Lower lobe of right lung (tissue), 2 donors: Measurements from ENCODE around the gene GREM2. TPM values are rescaled to one million over a fixed set of nuclear protein-coding genes. Genes with fewer than 3 reads are reported as not detected.

ENCODE experiments used
- ATAC-seq, 2 donors: fragments of 200-7000 bp; cut with Tn5 transposase; one replicate each; pipeline ENCODE4 v1.9.1; 2020 to 2022; ENCODE audit warnings: mild to moderate bottlenecking in 2 of 2, moderate library complexity in 2 of 2
- DNase-seq: peaks from one replicate; pipeline ENCODE4 v3.0.0-alpha.2; 2020
- H3K27ac ChIP-seq: fragments of 200-600 bp; one replicate; pipeline ENCODE4 v1.8.0; 2022
- H3K27me3 ChIP-seq: fragments of 200-600 bp; one replicate; pipeline ENCODE4 v1.8.0; 2022; ENCODE audit warnings: low read depth
- H3K36me3 ChIP-seq: fragments of 200-600 bp; one replicate; pipeline ENCODE4 v1.8.0; 2022; ENCODE audit warnings: mild to moderate bottlenecking
- H3K4me1 ChIP-seq: fragments of 200-600 bp; one replicate; pipeline ENCODE4 v1.8.0; 2022
- H3K4me3 ChIP-seq: fragments of 200-600 bp; one replicate; pipeline ENCODE4 v1.8.0; 2022; ENCODE audit warnings: mild to moderate bottlenecking
- H3K9me3 ChIP-seq: fragments of 200-600 bp; one replicate; pipeline ENCODE4 v1.8.0; 2022
- intact Hi-C: fragments of 100-400 bp; cut with DNase I; formaldehyde crosslinking; loops from one replicate; pipeline ENCODE4 v1.11.0; 2022
- long read RNA-seq: library from polyadenylated mRNA; unstranded; transcript quantifications from one replicate; pipeline ENCODE4 v2.0.0, GENCODE V29; 2021
- total RNA-seq: library from RNA; stranded (reverse); fragmentation: NEBNext Ultra II Directional; extraction: Animal tissue kit (Norgen Biotek cat#: 25700); gene quantifications from one replicate; pipeline ENCODE4 v1.2.1, GENCODE V29; 2021
- TF ChIP-seq, protein P1 (sequence below): fragments of 200-600 bp; IDR thresholded peaks from one replicate; pipeline ENCODE4 v1.8.0; 2022; ENCODE audit warnings: antibody characterized with exemption, mild to moderate bottlenecking
- donor health status: DM: no; HTN: yes; CAD: no; lungs with severe emphysema.

GREM2 gene
- 0.74 TPM for total RNA-seq
- long read RNA-seq, full-length matches to known transcripts: 2 of 3 reads
- long read RNA-seq, partial matches to known transcripts: 0 of 3 reads
- long read RNA-seq, other reads (novel, unspliced or antisense): 1 of 3 reads

DNA sequence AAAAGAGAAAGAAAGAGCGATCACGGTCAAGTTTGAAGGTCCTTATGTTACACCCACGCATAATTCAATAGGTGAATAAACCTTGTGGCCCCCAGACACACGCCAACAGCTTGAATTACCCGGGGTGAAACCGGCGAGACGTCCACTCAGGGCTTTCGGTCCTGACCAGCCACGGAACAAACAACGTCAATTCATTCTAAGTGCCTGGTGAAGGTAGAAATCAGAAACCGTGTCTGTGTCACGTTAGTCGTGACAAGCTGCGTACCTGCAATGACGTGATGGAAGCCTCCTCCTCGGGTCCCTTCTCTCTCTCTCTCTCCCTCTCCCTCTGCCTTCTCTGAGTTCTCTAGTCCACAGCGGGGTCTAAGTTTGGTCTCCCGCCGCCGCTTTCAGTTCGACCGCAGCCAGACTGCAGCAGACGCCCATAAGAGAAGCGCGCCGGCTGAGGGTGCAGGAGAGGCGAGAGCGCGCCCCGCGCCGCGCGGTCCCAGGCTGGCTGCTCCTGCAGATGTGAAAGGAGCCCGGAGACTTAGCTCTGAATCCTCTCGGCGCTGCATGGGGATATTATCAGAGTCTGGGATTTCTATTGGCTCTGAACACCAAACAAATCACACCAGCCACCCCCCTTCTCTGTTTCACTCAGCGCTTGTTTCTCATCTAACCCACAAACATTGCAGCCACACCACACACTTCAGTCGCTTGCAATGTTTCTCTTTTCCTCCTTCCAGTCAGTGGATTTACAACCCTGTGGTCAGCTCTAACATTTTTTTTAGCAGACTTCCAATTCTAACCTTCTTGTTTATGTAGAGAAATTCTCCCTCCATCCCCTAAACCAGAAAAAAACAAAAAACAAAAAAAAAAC is at the start of gene GREM2:
Gene GREM2, minus strand, starts transcription at position 537 of the 862 bp plus-strand sequence. CDS start 118,680 bp downstream, outside the sequence.
- Histone ChIP-seq H3K9me3 (no peaks in the 10 kb centered on the region), H3K36me3 (no peaks in the 10 kb centered on the region), H3K4me1 (no peaks in the 10 kb centered on the region), H3K27me3 (peaks cover 16% of the 10 kb centered on the region), H3K27ac (no peak within 1 kb of the TSS), H3K4me3 (peak within 1 kb of the TSS; percentile 53)
- peak; percentile 85 to 88 for ATAC-seq
- peak; percentile 58 for DNase-seq
- TF ChIP-seq, protein P1, sequence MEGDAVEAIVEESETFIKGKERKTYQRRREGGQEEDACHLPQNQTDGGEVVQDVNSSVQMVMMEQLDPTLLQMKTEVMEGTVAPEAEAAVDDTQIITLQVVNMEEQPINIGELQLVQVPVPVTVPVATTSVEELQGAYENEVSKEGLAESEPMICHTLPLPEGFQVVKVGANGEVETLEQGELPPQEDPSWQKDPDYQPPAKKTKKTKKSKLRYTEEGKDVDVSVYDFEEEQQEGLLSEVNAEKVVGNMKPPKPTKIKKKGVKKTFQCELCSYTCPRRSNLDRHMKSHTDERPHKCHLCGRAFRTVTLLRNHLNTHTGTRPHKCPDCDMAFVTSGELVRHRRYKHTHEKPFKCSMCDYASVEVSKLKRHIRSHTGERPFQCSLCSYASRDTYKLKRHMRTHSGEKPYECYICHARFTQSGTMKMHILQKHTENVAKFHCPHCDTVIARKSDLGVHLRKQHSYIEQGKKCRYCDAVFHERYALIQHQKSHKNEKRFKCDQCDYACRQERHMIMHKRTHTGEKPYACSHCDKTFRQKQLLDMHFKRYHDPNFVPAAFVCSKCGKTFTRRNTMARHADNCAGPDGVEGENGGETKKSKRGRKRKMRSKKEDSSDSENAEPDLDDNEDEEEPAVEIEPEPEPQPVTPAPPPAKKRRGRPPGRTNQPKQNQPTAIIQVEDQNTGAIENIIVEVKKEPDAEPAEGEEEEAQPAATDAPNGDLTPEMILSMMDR: no peak
- intact Hi-C loops: no loop called here

DNA sequence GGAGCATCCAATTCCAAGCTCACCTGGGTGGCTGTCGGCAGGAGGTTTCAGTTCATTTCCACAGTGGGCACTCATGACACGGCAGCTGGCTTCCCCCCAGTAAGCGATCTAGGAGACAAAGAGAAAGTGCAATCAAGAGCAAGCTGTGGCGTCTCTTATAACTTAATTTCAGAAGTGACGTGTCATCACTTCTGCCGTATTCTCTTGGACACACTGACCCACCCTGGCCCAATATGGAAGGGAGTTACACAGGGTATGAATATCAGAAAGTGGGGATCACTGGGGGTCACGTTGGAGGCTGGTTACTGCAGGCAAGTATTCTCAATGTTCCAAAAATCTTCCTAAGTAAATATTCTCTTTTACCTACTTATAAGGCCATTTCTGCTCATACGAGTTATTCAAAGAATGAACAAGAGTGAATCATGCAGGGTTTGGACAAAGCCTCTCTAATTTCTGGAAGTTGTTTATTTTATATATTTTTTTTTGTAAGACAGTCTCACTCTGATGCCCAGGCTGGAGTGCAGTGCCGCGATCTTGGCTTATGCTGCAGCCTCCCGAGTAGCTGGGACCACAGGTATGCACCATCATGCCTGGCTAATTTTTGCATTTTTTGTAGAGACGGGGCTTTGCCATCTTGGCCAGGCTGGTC is 46.5 kb upstream of the GREM2 start:
- Histone ChIP-seq H3K9me3 (no peaks in the 10 kb centered on the region), H3K27me3 (no peaks in the 10 kb centered on the region), H3K36me3 (no peaks in the 10 kb centered on the region), H3K4me1 (no peaks in the 10 kb centered on the region), H3K4me3 (no peak overlapping the region), H3K27ac (no peak overlapping the region)
- TF ChIP-seq, protein P1: no peak
- intact Hi-C loops: no loop called here
- DNase-seq: no peak
- ATAC-seq: no peak

DNA sequence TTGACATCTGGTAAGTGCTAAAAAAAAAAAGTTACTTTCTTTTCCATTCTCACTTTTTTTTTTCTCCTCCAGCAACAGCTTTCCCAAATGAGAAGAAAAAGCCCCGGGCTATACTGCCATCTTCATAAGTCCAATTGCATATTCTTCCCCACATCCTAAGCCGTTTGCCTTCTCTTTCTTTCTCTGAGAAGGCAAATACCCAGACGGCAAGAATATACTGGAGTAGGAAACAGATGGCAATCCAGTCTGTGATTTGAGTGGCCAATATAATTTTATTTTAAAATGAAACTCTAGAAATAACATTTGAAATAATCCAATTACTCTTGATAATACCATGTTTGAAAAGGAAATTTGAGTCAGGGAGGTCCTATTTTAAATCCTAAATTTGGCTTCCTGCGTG is 44.6 kb upstream of the GREM2 start:
- Histone ChIP-seq H3K36me3 (no peaks in the 10 kb centered on the region), H3K4me3 (no peak overlapping the region), H3K27ac (no peak overlapping the region), H3K9me3 (no peaks in the 10 kb centered on the region), H3K27me3 (no peaks in the 10 kb centered on the region), H3K4me1 (no peaks in the 10 kb centered on the region)
- intact Hi-C loops: no loop called here
- DNase-seq: no peak
- ATAC-seq: no peak
- TF ChIP-seq, protein P1: no peak

DNA sequence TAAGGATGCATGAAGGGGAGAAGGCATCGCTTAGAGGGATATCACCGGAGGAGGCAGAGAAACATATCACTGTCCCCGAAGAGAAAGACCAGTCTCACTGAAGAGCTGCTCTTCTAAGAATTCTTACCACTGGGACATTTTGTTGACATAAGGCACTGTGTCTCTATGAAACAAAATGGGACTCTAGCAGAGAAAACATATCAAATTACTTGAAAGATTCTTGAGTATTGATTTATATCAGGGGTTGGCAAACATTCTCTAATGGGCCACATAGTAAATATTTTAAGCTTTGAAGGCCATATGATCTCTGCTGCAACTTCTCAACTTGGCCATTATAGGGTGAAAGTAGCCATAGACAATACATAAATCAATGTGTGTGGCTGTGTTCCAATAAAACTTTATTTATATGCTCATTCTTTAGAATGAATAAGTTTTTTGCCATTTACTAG is 41.0 kb upstream of the GREM2 start:
- H3K4me1 ChIP-seq: no peaks in the 10 kb centered on the region
- TF ChIP-seq, protein P1: no peak
- DNase-seq (no peak), ATAC-seq (no peak)
- no peaks in the 10 kb centered on the region for H3K27me3 ChIP-seq
- no peaks in the 10 kb centered on the region for H3K9me3 ChIP-seq
- no peak overlapping the region for H3K4me3 ChIP-seq
- intact Hi-C loops: no loop called here
- no peaks in the 10 kb centered on the region for H3K36me3 ChIP-seq
- no peak overlapping the region for H3K27ac ChIP-seq

DNA sequence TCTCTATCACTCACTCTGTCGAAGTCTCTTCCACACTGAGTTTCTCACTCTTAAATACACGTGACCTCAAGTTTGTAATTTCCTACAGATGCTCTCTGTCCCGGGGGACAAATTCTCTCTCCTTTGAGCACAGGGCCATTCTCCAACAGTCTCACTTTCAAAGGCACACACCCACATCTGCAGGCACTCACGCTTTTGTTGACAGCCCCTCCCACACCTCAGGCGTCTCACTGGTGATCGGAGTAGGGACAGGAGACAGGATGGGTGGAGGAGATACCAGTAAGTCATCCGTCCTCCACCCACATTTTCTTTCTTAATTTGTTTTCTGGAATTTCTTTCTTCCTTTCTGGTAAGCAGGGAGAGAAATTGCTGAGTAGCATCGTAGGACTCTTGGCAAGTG is 40.6 kb upstream of the GREM2 start:
- no peaks in the 10 kb centered on the region for H3K36me3 ChIP-seq
- TF ChIP-seq, protein P1: no peak
- H3K27me3 ChIP-seq: no peaks in the 10 kb centered on the region
- no peak overlapping the region for H3K27ac ChIP-seq
- H3K4me3 ChIP-seq: no peak overlapping the region
- ATAC-seq (no peak), DNase-seq (no peak)
- no peaks in the 10 kb centered on the region for H3K4me1 ChIP-seq
- intact Hi-C loops: no loop called here
- no peaks in the 10 kb centered on the region for H3K9me3 ChIP-seq
